RWPE1 (cell line): ENCODE results near the gene COMMD2.

ENCODE experiments used
- CTCF ChIA-PET: fragments of 350-600 bp; sonication (Branson Sonifier 250); formaldehyde crosslinking; extraction: SDS; loops from one replicate; lab custom pipeline; 2021; lab: Yijun Ruan, JAX
- POLR2A ChIA-PET: fragments of 400-600 bp; formaldehyde crosslinking; extraction: SDS; loops from one replicate; lab custom pipeline; 2020; ENCODE audit warnings: antibody characterized with exemption; ENCODE audit not compliant: low non-redundant PET; lab: Yijun Ruan, JAX
- DNase-seq: peaks from one replicate; pipeline ENCODE4 v3.0.0; 2012; ENCODE audit warnings: low spot score
- H3K27ac ChIP-seq: fragments of 450-650 bp; 2 replicates; pipeline ENCODE4 v1.5.1; 2017
- TF ChIP-seq, protein P1 (sequence below): fragments of 450-650 bp; conservative IDR thresholded peaks from 2 replicates; pipeline ENCODE4 v1.5.1; 2017; ENCODE audit warnings: low read depth, mild to moderate bottlenecking

COMMD2 gene

DNA sequence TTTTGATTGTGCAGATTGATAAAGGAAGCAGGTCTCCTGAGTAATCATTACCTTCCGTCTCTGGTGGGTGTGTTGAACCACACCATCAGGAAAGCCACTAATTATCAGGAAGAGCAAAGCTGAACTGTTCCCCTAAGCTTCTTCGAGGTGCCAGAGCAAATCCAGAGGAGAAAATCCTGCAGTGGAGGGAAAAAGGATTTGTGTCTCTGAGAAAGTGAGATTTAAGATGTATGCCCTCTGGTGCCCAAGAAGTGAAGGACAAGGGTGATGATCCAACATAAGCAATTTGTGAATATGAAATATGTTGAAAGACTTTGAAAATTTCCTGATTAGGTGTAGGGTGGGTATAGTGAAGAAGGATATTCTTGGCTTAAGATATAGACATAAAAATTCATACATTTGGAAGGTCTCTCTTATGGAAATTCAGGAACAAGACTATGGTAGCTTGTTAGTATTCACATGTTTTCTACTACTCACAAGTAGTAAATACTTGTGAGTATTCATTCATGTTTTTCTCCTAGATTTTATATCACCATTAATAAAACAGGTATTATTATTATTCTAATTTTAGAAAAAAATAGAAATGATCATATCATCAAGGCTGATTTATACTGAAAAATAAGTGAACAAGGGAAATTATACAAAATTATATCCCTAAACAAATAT is 34.8 kb downstream of the COMMD2 start:
- TF ChIP-seq, protein P1, sequence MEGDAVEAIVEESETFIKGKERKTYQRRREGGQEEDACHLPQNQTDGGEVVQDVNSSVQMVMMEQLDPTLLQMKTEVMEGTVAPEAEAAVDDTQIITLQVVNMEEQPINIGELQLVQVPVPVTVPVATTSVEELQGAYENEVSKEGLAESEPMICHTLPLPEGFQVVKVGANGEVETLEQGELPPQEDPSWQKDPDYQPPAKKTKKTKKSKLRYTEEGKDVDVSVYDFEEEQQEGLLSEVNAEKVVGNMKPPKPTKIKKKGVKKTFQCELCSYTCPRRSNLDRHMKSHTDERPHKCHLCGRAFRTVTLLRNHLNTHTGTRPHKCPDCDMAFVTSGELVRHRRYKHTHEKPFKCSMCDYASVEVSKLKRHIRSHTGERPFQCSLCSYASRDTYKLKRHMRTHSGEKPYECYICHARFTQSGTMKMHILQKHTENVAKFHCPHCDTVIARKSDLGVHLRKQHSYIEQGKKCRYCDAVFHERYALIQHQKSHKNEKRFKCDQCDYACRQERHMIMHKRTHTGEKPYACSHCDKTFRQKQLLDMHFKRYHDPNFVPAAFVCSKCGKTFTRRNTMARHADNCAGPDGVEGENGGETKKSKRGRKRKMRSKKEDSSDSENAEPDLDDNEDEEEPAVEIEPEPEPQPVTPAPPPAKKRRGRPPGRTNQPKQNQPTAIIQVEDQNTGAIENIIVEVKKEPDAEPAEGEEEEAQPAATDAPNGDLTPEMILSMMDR: peak; percentile 80
- CTCF ChIA-PET: interaction anchor here (0.6 to 2.5 kb wide), 14 partner anchors 14 to 681 kb away, joined by 3 to 14 read pairs (median 4); no protein-coding TSS in a partner anchor

DNA sequence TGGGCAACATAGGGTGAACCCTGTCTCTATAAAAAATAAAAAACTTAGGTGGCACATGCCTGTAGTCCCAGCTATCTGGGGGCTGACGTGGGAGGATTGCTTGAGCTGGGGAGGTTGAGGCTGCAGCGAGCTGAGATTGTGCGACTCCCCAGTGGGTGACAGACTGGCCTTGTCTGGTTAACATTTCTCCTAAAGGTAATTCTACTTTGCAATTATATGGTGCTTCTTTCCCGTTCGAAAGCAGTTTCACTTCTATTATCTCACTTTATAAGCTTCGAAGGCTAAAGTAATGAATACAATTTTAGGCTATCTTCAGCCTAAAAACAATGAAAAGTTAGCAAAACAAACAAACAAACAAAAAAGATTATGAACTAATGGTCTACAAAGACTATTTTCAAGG is 35.3 kb downstream of the COMMD2 start:
- H3K27ac ChIP-seq: no peak overlapping the region
- no peak for DNase-seq
- CTCF ChIA-PET: interaction anchor here (0.5 to 2.5 kb wide), 13 partner anchors 13 to 700 kb away, joined by 3 to 14 read pairs (median 4); no protein-coding TSS in a partner anchor
- TF ChIP-seq, protein P1: no peak
- POLR2A ChIA-PET: no interaction called here

More for the DNA sequence above, 34.8 kb downstream of the COMMD2 start:
- POLR2A ChIA-PET: no interaction called here
- DNase-seq: peak; percentile 53
- H3K27ac ChIP-seq: no peak overlapping the region

DNA sequence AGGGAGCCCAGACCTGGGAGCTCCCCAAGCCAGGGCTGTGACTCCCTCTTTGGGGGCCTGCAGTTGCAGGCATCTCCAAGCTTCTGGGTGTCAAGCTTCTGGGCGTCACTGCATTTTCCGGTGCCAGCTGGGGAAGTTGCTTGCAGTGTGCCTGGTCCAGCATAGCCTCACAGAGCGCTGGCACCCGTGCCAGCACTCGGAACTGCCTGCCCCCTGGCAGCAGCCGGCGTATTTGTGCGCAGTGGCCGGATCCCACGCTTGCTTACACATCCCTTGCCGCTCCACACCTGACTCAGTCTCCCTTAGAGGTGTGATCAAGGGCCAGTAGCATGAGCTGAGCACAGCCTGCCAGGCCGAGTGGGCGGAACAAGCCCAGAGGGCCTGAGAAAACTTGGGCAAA is 37.0 kb downstream of the COMMD2 start:
- ChIA-PET CTCF (interaction anchor here (0.6 to 0.8 kb wide), 2 partner anchors 36 to 139 kb away, joined by 3 read pairs; no protein-coding TSS in a partner anchor), POLR2A (no interaction called here)
- no peak for DNase-seq
- TF ChIP-seq, protein P1: no peak
- H3K27ac ChIP-seq: no peak overlapping the region

DNA sequence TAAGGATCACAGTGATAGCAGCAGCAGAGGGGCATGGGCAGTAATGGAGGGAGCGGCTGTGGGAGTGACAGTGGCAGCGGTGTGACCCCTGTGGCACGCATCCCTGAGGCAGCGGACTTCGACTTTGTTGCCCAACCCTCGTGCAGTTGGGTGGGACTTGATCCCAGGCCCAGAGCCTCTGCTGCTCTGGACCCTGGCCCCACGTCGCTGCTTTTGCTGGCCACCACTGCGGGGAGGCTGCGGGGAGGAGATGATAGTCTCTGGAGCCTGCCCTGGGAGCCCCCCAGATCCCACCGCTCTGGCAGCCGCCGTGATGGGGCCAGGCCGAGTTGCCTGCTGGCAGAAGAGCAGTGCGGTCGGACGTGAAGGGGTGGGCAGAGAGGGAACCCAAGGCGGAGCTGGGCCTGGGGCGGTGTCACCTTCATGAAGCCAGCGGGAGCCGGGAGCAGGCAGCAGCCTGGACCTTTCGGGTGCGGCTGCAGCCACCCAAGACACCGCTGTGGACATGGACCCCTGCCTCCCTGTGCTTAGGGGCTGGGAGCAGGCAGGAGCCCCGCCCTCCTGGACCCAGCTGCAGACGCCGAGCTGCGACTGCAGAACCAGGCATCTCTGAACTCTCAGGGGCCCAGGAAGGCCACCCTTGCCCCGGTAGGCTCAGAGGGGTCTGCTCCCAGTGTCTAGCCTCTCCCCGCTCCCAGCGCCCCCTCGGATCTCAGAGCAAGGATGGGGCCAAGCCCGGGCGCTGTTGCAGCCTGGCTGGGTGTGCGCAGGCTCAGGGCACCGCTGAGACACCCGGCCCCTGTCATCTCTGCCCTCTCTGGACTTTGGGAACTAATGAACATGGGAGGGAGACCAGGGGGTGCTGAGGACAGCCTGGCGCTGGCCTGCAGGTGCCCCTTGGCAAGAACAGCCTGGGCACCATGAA is 38.3 kb downstream of the COMMD2 start:
- CTCF ChIA-PET: interaction anchor here (0.7 kb wide), 1 partner anchor 183 kb away, joined by 4 read pairs; no protein-coding TSS in a partner anchor
- POLR2A ChIA-PET: no interaction called here
- DNase-seq: no peak
- H3K27ac ChIP-seq: no peak overlapping the region
- TF ChIP-seq, protein P1: no peak

DNA sequence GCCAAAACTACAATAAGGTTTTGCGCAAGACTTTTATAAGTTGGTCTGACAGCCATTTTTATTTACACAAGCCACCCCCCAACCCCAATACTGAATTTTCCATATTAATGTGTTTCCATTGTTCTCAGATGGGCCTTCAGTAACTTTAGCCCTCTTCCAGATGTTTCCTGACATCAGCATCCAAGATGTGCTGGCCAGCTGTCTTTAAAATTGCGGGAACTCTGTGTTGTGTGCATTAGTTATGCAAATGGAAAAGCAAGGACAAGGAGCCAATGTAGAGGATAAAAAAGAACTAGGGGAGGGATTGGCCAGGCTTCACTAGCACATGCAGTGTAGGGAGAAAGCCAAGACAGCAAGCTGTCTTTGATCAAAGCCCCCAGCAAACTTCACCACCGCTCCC is 45.4 kb downstream of the COMMD2 start:
- no peak for DNase-seq
- POLR2A ChIA-PET: no interaction called here
- CTCF ChIA-PET: interaction anchor here (0.7 kb wide), 2 partner anchors 12 to 193 kb away, joined by 3 read pairs; no protein-coding TSS in a partner anchor
- TF ChIP-seq, protein P1: no peak
- H3K27ac ChIP-seq: no peak overlapping the region

DNA sequence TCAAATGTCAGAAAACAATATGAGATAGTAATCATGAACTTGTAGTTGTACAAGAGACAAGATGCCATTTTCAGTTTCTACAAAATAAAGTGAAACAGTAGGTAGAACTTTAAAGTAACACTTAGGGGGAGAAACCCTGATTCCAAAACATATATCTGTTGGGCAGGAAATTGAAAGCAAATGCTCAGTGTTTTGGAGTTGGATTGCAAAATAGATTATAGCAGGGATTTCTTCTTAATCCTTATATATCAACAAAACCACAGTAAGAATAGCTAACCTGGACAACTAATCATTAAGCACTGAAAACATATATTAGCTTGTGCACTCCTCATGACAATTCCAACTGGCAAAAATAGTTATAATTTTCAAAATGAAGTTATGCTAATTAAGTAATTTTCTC is 46.9 kb downstream of the COMMD2 start:
- DNase-seq: no peak
- TF ChIP-seq, protein P1: no peak
- CTCF ChIA-PET: interaction anchor here (0.6 to 1.0 kb wide), 3 partner anchors 21 to 371 kb away, joined by 3 to 4 read pairs (median 3); no protein-coding TSS in a partner anchor
- H3K27ac ChIP-seq: no peak overlapping the region
- POLR2A ChIA-PET: no interaction called here
